Coronary artery (tissue), 2 donors: ENCODE results near the gene MBNL3.

Source experiments
- DNase-seq: peaks from one replicate; pipeline ENCODE4 v3.0.0-alpha.2; 2017; ENCODE audit warnings: low spot score
- H3K27ac ChIP-seq, 2 donors: fragments of 200-600 bp; sonication (generic); one replicate each; pipeline ENCODE4 v1.5.1; 2016 to 2019
- H3K4me3 ChIP-seq: fragments of 200-600 bp; sonication (generic); 2 replicates; pipeline ENCODE4 v1.5.1; 2016; ENCODE audit warnings: mild to moderate bottlenecking, moderate library complexity
- TF ChIP-seq, protein P1 (sequence below): fragments of 200-600 bp; sonication (generic); IDR thresholded peaks from one replicate; pipeline ENCODE4 v1.5.1; 2019; ENCODE audit warnings: antibody characterized with exemption

MBNL3 gene

GRCh38 chrX:132384301-132384700 is 104.5 kb downstream of the MBNL3 start:
- Histone ChIP-seq H3K27ac (no peak overlapping the region), H3K4me3 (no peak overlapping the region)
- TF ChIP-seq, protein P1, sequence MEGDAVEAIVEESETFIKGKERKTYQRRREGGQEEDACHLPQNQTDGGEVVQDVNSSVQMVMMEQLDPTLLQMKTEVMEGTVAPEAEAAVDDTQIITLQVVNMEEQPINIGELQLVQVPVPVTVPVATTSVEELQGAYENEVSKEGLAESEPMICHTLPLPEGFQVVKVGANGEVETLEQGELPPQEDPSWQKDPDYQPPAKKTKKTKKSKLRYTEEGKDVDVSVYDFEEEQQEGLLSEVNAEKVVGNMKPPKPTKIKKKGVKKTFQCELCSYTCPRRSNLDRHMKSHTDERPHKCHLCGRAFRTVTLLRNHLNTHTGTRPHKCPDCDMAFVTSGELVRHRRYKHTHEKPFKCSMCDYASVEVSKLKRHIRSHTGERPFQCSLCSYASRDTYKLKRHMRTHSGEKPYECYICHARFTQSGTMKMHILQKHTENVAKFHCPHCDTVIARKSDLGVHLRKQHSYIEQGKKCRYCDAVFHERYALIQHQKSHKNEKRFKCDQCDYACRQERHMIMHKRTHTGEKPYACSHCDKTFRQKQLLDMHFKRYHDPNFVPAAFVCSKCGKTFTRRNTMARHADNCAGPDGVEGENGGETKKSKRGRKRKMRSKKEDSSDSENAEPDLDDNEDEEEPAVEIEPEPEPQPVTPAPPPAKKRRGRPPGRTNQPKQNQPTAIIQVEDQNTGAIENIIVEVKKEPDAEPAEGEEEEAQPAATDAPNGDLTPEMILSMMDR: no peak
- DNase-seq: no peak

GRCh38 chrX:132382068-132382467 is 106.8 kb downstream of the MBNL3 start:
- TF ChIP-seq, protein P1: no peak
- DNase-seq: no peak
- no peak overlapping the region for H3K27ac ChIP-seq
- no peak overlapping the region for H3K4me3 ChIP-seq

DNA sequence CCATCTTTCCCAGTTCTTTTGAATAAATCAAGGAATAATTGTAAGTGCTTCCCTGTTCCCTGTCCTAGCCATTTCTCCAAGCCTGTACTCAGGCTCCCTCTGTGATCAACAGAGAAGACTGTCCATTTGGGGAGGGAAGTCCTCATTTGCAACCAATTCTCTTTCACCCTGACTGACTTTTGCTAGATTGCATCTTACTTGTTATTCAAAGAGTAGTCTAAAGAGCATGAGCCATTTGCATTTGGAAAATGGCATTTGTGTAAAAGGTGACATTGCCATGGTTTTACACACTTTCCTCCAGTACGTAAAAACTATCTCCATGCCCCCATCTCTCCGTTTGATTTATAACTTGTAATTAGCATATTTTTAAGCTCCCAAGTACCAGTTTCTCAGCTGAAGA is 110.6 kb downstream of the MBNL3 start:
- TF ChIP-seq, protein P1: no peak
- H3K4me3 ChIP-seq: no peak overlapping the region
- no peak for DNase-seq
- no peak overlapping the region for H3K27ac ChIP-seq

GRCh38 chrX:132375941-132376340 is 112.9 kb downstream of the MBNL3 start:
- H3K4me3 ChIP-seq: no peak overlapping the region
- H3K27ac ChIP-seq: no peak overlapping the region
- DNase-seq: no peak
- TF ChIP-seq, protein P1: no peak

DNA sequence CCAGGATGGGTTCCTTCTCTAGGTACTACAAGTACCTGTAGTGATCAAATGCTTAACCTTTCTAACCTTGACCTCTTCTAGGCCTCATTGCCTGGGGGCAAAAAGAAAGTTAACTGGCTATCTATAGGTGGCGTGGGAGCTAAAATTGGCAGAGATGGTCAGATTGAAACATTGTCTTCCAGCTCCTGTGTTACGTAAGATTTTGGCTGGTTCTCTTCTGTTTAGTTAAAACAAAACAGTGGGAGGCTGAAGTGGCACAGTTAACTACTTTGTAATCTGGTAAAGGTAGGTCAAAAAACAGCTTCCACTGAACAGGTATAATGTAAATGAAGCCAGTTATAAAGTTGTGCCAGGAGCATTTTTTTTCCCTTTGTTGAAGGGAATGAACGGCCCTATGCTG is 115.2 kb downstream of the MBNL3 start:
- H3K27ac ChIP-seq: no peak overlapping the region
- no peak for DNase-seq
- TF ChIP-seq, protein P1: no peak
- no peak overlapping the region for H3K4me3 ChIP-seq

DNA sequence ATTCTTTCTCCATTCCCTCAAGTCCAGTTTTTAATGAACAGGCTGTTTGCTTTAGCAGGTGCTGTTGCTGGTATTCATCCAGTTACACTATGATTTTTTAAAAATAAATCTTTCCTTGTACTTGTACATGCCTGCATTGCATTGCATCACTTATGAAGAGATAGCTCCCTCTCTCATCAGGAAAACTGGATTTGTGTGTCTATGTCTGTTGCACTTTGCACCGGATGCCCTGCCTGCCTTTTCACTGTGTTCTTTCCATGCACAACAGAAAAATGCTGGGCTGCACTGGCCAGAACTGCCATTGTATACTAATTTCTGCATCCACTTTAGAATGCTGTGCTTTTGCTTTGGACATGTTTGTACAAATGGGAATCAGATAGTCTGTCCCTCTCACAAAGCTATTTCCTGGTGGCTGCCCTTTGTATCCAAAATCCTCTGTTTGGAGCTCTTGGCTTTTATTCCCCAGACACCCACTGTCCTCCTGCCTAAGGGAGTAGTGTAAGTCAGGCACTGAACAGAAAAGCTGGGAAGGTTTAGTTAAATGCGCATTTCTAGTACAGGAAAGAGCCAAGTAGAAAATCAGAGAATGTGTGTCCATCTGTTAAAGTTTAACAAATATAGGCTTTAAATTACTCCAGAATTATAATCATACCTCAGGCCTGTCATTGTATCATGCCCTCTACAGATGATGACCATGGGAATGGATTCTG is 119.1 kb downstream of the MBNL3 start:
- Histone ChIP-seq H3K27ac (no peak overlapping the region), H3K4me3 (no peak overlapping the region)
- DNase-seq: no peak
- TF ChIP-seq, protein P1: no peak

DNA sequence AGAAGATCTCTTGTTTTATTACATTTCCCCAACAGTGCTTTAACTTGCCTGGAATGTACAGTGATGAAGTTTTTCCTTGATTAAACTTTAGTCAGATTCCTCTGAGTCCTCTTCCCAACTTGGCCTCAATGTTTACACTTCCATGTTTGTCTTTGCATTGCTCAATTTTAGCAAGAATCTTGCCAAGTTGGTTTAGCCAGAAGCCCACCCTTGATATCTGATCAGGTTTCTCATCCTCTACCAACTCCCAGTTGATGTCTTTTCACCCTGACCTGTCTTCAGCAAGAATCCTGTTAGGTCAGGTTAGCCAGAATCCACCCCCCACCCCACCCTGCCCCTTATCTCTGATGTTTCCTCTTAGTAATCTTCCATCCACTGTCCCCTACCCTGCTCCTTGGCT is 120.9 kb downstream of the MBNL3 start:
- H3K4me3 ChIP-seq: no peak overlapping the region
- no peak overlapping the region for H3K27ac ChIP-seq
- TF ChIP-seq, protein P1: no peak
- no peak for DNase-seq
